Measurements from ENCODE around the gene NUPR1.
"Not testable (repeated sequence)": the region's sequence is repeated elsewhere in the genome, so short reads cannot be mapped to it uniquely, and the experiment has no call there.

The NUPR1 gene

DNA sequence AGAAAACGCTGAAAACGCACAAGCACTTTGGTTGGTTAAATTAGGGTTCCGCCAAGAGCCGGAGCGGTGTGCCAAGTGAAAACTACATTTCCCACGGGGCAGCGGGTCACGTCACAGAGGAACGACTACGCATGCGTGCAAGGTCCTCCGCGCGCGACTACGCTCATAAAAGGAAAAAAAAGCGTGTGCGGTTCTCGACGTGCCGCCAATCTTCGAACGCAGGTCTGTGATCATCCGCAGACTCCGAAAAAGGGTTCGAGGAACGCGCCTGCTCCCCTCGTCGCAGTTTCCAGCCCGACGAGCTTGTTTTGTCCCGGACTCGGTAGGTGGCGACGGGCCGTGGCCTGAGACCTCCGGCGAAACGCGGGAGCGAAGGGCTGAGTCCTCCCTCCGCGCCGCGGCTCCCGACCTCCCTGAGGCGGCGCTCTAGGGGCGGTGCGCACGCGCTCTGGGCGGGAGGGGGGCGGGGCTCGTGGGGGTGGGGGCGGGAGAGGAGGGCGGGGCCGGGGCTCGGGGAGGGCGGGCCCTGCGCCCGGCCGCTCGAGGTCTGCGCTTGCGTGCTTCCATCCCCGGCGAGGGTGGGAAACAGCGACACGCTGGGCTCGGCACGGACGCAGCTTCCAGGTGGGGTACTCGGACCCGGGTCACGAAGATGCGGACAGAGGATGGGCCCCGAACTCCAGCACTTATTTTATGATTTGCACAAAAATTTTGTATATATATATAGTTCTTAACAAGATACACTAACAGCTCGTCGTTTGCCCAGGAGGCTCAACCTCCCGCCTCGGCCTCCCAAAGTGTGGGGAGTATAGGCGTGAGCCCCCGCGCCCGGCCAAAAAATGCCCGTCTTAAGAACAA lies 15.2 kb upstream of the NUPR1 start, which contains the start of gene SGF29:
Gene SGF29, plus strand, starts transcription at position 145 of the 858 bp plus-strand sequence. CDS start 27,150 bp downstream, outside the sequence.
- no peak for TF ChIP-seq ZFX (IDR thresholded peaks at IDR 0.05; ENCODE audit: borderline replicate concordance)
- peak; percentile 48 for TF ChIP-seq CTCF (IDR thresholded peaks at IDR 0.05)
- H3K27ac ChIP-seq, result peak within 1 kb of the TSS; percentile 89

GRCh38 chr16:28549301-28549899 lies 10.6 kb upstream of the NUPR1 start:
- TF ChIP-seq ZFX (IDR thresholded peaks at IDR 0.05; ENCODE audit: borderline replicate concordance) (no peak), CTCF (IDR thresholded peaks at IDR 0.05) (peak; percentile 72)
- no peak overlapping the region for H3K27ac ChIP-seq

- TF ChIP-seq CTCF (IDR thresholded peaks at IDR 0.05), result no peak
- TF ChIP-seq ZFX (IDR thresholded peaks at IDR 0.05; ENCODE audit: borderline replicate concordance), result no peak
- H3K27ac ChIP-seq, result no peak overlapping the region
Observed at GRCh38 chr16:28548306-28548802, 9.6 kb upstream of the NUPR1 start.

- TF ChIP-seq CTCF (IDR thresholded peaks at IDR 0.05), result no peak
- TF ChIP-seq ZFX (IDR thresholded peaks at IDR 0.05; ENCODE audit: borderline replicate concordance), result no peak
- no peak overlapping the region for H3K27ac ChIP-seq
Observed at GRCh38 chr16:28546626-28547025, 7.9 kb upstream of the NUPR1 start.

GRCh38 chr16:28545964-28546363 lies 7.2 kb upstream of the NUPR1 start:
- not testable (repeated sequence) for H3K27ac ChIP-seq

- no peak for TF ChIP-seq ZFX (IDR thresholded peaks at IDR 0.05; ENCODE audit: borderline replicate concordance)
- no peak overlapping the region for H3K27ac ChIP-seq
Observed at GRCh38 chr16:28544998-28545397, 6.2 kb upstream of the NUPR1 start.

- H3K27ac ChIP-seq, result no peak overlapping the region
- no peak for TF ChIP-seq ZFX (IDR thresholded peaks at IDR 0.05; ENCODE audit: borderline replicate concordance)
- no peak for TF ChIP-seq CTCF (IDR thresholded peaks at IDR 0.05)
Observed at GRCh38 chr16:28543072-28543471, 4.3 kb upstream of the NUPR1 start.

- H3K27ac ChIP-seq, result no peak overlapping the region
- TF ChIP-seq CTCF (IDR thresholded peaks at IDR 0.05) (no peak), ZFX (IDR thresholded peaks at IDR 0.05; ENCODE audit: borderline replicate concordance) (no peak)
Observed at GRCh38 chr16:28542646-28543045, 3.9 kb upstream of the NUPR1 start.
